NB4 (cell line): ENCODE results near the gene CHST5.

Source experiments
- CTCF ChIP-seq: IDR thresholded peaks from one replicate; pipeline ENCODE4 v1.5.1; 2012; ENCODE audit warnings: low read depth, low read length
- POLR2A ChIP-seq: IDR thresholded peaks from 2 replicates; pipeline ENCODE4 v1.6.1; 2011; ENCODE audit warnings: mild to moderate bottlenecking; ENCODE audit not compliant: insufficient read length; ENCODE audit errors: extremely low read depth

GRCh38 chr16:75578212-75578611 lies 42.3 kb upstream of the CHST5 start:
- TF ChIP-seq CTCF (no peak), POLR2A (no peak)
